Stimulated activated naive CD8-positive, alpha-beta T cell treated with anti-CD3 and anti-CD28 coated beads, Interleukin-15, Interleukin-2, amounts not matched to agents 100 ng/mL and 50 ng/mL, for 24 hours (primary cell): ENCODE results near the gene PRKAR1A.
"Not testable (repeated sequence)": the region's sequence is repeated elsewhere in the genome, so short reads cannot be mapped to it uniquely, and the experiment has no call there.

Source experiments
- H3K27ac Mint-ChIP-seq: one replicate; pipeline ENCODE4 v1.8.0; 2021; ENCODE audit warnings: mild to moderate bottlenecking, mixed read lengths
- H3K27me3 Mint-ChIP-seq: one replicate; pipeline ENCODE4 v1.8.0; 2021; ENCODE audit warnings: mixed read lengths
- H3K36me3 Mint-ChIP-seq: one replicate; pipeline ENCODE4 v1.8.0; 2021; ENCODE audit warnings: low read depth, mixed read lengths
- H3K4me1 Mint-ChIP-seq: one replicate; pipeline ENCODE4 v1.8.0; 2021; ENCODE audit warnings: low read depth, mixed read lengths
- H3K4me3 Mint-ChIP-seq: one replicate; pipeline ENCODE4 v1.8.0; 2021; ENCODE audit warnings: mild to moderate bottlenecking, mixed read lengths
- H3K9me3 Mint-ChIP-seq: one replicate; pipeline ENCODE4 v1.8.0; 2021; ENCODE audit warnings: mixed read lengths

PRKAR1A gene

GRCh38 chr17:68499587-68499986 is 12.6 kb upstream of the PRKAR1A start:
- H3K27me3 Mint-ChIP-seq, result no peaks in the 10 kb centered on the region
- peaks cover 22% of the 10 kb centered on the region for H3K4me1 Mint-ChIP-seq
- H3K9me3 Mint-ChIP-seq, result no peaks in the 10 kb centered on the region
- H3K27ac Mint-ChIP-seq, result no peak overlapping the region
- H3K36me3 Mint-ChIP-seq, result no peaks in the 10 kb centered on the region
- H3K4me3 Mint-ChIP-seq, result no peak overlapping the region

GRCh38 chr17:68501074-68501473 is 11.2 kb upstream of the PRKAR1A start:
- no peaks in the 10 kb centered on the region for H3K36me3 Mint-ChIP-seq
- no peak overlapping the region for H3K4me3 Mint-ChIP-seq
- H3K9me3 Mint-ChIP-seq, result no peaks in the 10 kb centered on the region
- H3K4me1 Mint-ChIP-seq, result peaks cover 22% of the 10 kb centered on the region
- H3K27me3 Mint-ChIP-seq, result no peaks in the 10 kb centered on the region
- peak overlapping the region; percentile 36 for H3K27ac Mint-ChIP-seq

DNA sequence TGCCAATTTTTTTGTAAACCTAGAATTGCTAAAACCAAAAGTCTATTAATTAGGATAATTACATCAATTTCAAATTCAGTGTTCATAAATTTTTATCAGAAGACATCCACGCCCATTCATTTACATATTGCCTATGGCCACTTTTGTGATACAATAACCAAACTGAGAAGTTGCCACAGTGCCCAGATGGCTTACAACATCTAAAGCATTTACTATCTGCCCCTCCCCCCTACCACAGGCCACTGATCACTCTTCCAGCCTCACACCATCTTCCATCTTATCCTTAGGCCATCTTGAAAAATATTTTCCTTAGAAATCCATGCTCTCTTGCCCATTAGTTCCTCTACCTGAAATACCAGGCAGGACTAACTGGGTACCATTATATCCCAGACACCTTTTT is 6.3 kb upstream of the PRKAR1A start:
- no peak overlapping the region for H3K27ac Mint-ChIP-seq
- no peaks in the 10 kb centered on the region for H3K36me3 Mint-ChIP-seq
- H3K4me1 Mint-ChIP-seq, result peaks cover 28% of the 10 kb centered on the region
- H3K4me3 Mint-ChIP-seq, result no peak overlapping the region
- no peaks in the 10 kb centered on the region for H3K9me3 Mint-ChIP-seq
- H3K27me3 Mint-ChIP-seq, result no peaks in the 10 kb centered on the region

DNA sequence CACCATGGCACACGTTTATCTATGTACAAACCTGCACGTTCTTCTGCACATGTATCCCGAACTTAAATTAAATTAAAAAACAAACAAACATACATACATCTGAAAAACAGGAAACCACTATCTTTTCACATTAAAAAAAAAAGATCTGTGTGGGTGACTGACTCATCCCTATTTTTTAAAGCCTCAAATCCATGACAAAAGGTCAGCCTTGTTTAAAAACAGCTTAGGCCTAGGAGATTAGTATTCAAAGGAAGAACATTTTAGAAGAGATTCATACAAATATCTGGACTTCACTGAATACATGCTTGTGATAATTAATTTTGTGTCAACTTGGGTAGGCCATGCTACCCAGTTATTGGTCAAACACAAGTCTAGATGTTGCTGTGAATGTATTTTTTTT is 4.7 kb upstream of the PRKAR1A start:
- H3K27me3 Mint-ChIP-seq, result no peaks in the 10 kb centered on the region
- H3K9me3 Mint-ChIP-seq, result no peaks in the 10 kb centered on the region
- H3K36me3 Mint-ChIP-seq, result no peaks in the 10 kb centered on the region
- H3K4me3 Mint-ChIP-seq, result no peak overlapping the region
- H3K4me1 Mint-ChIP-seq, result peaks cover 33% of the 10 kb centered on the region
- H3K27ac Mint-ChIP-seq, result no peak overlapping the region

DNA sequence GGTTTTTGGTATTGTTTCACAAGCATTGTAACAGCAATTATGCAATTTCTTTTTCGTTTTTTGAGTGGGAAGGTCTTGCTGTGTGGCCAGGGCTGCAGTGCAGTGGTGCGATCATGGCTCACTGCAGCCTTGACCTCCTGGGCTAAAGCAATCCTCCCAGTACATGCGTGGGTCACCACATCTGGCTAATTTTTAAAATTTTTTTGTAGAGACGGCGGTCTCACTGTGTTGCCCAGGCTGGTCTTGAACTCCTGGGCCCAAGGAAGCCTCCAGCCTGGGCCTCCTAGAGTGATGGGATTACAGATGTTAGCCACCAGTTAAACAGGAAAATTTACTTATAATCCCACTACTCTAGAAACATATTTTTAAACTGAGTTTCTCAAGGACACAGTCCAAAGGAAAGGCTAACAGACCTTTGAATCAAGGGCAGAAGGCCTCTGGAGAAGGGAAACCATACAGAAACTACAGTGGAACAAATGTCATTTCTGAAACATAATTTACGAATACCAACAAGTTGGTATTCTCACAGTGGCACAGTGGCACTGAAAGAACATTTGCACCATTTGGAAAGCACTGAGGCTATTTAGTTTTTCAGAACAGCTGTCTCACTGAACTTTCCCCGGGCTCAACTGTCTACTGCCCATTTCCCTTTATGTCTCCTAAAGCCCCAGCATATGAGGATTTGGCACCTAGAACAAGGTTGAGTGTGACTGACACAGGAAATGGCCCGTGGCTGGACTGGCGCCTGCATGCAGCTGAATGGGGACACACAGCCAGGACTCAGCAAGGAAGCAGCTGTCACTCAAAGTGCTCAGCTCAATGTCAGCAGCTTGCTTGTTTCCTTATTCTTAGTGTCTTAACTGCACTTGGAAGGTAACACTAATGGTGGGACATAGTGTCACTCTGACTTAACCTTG is 2.8 kb upstream of the PRKAR1A start:
- Mint-ChIP-seq H3K4me3 (no peak overlapping the region), H3K27ac (no peak overlapping the region), H3K36me3 (peaks cover 16% of the 10 kb centered on the region), H3K27me3 (no peaks in the 10 kb centered on the region), H3K9me3 (no peaks in the 10 kb centered on the region), H3K4me1 (peaks cover 46% of the 10 kb centered on the region)

GRCh38 chr17:68511254-68511670 is 968 bp upstream of the PRKAR1A start:
- Mint-ChIP-seq H3K36me3 (peaks cover 33% of the 10 kb centered on the region), H3K4me1 (peaks cover 64% of the 10 kb centered on the region), H3K27ac (peak overlapping the region; percentile 61), H3K27me3 (no peaks in the 10 kb centered on the region), H3K9me3 (no peaks in the 10 kb centered on the region), H3K4me3 (peak overlapping the region; percentile 73)

DNA sequence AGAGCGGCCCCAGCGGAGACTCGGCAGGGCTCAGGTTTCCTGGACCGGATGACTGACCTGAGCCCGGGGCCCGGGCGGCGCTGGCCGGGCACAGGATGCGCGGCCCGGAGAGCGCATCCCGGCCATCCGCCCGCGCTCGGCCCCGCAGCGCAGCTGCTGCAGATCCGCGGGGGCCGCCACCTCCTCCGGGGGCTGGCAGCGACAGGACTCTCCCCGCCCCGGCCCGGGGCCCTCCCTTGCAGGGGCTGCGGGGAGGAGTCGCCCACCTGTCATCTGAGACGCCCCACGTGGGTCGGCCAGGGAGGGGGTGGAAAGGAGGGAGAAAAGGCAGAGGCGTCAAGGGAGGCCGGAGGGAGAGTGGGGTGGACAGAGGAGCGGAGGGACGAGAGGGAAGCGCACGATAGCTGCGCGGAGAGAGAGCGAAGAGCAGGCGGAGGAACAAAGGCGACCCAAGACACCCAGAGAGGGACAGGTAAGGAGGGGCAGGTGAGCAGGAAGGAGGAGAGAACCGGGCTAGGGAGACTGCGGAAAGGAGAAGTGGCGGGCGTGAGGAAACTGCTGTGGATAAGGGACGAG is 471 bp upstream of the PRKAR1A start:
- Mint-ChIP-seq H3K36me3 (peaks cover 37% of the 10 kb centered on the region), H3K27ac (peak overlapping the region; percentile 97), H3K4me1 (peaks cover 66% of the 10 kb centered on the region), H3K4me3 (peak overlapping the region; percentile 93), H3K9me3 (no peaks in the 10 kb centered on the region), H3K27me3 (no peaks in the 10 kb centered on the region)

DNA sequence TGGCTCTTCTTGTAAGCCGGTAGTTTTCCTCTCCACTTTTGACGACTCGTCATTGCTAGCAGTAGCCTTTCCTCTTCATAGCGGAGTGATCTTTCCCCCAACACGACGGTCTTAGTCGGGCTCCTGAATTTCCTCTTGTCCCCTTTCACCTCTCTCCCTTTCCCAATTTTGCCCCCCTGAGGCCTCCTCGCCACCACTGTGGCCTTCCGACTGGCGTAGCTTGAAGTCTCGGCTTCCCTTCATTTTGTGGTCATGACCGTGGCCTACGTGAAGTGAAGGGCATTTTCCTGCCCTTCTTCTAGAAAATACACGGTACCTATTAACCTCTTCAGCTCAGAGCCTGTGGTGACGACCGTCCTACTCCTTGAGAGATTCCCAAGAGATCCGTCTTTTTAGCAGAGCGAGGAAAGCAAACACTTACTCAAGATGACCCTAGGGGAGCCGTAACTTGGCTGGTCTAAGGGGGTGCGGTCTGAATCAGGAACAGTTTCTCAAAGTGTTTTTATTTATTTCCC is 787 bp downstream of the PRKAR1A start:
- peaks cover 49% of the 10 kb centered on the region for H3K36me3 Mint-ChIP-seq
- H3K4me1 Mint-ChIP-seq, result peaks cover 59% of the 10 kb centered on the region
- H3K9me3 Mint-ChIP-seq, result no peaks in the 10 kb centered on the region
- no peaks in the 10 kb centered on the region for H3K27me3 Mint-ChIP-seq
- peak overlapping the region; percentile 99 for H3K27ac Mint-ChIP-seq
- peak overlapping the region; percentile 97 for H3K4me3 Mint-ChIP-seq

- Mint-ChIP-seq H3K36me3 (peaks cover 56% of the 10 kb centered on the region), H3K27ac (peak overlapping the region; percentile 99), H3K9me3 (peaks cover 1% of the 10 kb centered on the region), H3K4me3 (peak overlapping the region; percentile 97), H3K4me1 (peaks cover 59% of the 10 kb centered on the region), H3K27me3 (no peaks in the 10 kb centered on the region)
These were observed 1.7 kb downstream of the PRKAR1A start for GRCh38 chr17:68513932-68514331.

DNA sequence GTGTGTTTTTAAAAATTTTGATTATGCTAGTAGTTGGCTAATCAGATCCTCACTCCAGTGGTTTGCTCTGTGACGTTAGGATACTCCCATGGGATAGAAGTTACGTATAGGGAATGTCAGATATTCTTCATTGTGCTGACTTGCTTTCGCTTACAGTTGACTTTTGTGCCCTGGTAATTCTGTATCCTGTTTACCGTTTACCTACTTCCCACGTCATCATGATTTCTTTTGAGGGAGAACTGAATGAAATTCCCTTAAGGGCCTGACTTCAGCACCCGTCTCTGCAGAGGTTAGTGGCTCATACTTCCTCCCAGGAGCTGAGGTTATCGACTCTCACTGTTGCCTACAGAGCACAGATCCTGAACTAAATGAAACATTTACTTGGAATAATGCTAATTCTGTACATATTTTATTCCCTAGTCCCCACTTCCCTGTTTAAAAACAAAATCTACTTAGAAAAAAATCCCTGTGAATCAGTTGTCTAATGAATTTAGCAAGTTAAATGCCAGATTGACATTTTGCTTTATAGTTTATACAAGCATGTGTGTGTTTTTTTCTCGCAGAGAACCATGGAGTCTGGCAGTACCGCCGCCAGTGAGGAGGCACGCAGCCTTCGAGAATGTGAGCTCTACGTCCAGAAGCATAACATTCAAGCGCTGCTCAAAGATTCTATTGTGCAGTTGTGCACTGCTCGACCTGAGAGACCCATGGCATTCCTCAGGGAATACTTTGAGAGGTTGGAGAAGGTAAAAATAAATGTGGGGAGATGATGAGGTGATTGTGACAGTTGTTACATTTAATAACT is 2.8 kb downstream of the PRKAR1A start:
- Mint-ChIP-seq H3K27me3 (no peaks in the 10 kb centered on the region), H3K4me1 (peaks cover 62% of the 10 kb centered on the region), H3K27ac (no peak overlapping the region), H3K9me3 (peaks cover 4% of the 10 kb centered on the region), H3K4me3 (peak overlapping the region; percentile 97), H3K36me3 (peaks cover 66% of the 10 kb centered on the region)

- Mint-ChIP-seq H3K27me3 (no peaks in the 10 kb centered on the region), H3K4me3 (no peak overlapping the region), H3K27ac (no peak overlapping the region), H3K9me3 (peaks cover 4% of the 10 kb centered on the region), H3K36me3 (peaks cover 73% of the 10 kb centered on the region), H3K4me1 (peaks cover 49% of the 10 kb centered on the region)
These were observed 4.5 kb downstream of the PRKAR1A start for GRCh38 chr17:68516732-68517131.

- Mint-ChIP-seq H3K4me1 (peaks cover 49% of the 10 kb centered on the region), H3K36me3 (peaks cover 82% of the 10 kb centered on the region)
- not testable (repeated sequence) for H3K27me3 Mint-ChIP-seq, H3K4me3 Mint-ChIP-seq, H3K9me3 Mint-ChIP-seq, H3K27ac Mint-ChIP-seq
These were observed 5.4 kb downstream of the PRKAR1A start for GRCh38 chr17:68517605-68518004.

GRCh38 chr17:68518063-68518815 is 6.0 kb downstream of the PRKAR1A start:
- Mint-ChIP-seq H3K4me3 (no peak overlapping the region), H3K27ac (no peak overlapping the region), H3K27me3 (no peaks in the 10 kb centered on the region), H3K4me1 (peaks cover 49% of the 10 kb centered on the region), H3K9me3 (peaks cover 4% of the 10 kb centered on the region), H3K36me3 (peaks cover 82% of the 10 kb centered on the region)

DNA sequence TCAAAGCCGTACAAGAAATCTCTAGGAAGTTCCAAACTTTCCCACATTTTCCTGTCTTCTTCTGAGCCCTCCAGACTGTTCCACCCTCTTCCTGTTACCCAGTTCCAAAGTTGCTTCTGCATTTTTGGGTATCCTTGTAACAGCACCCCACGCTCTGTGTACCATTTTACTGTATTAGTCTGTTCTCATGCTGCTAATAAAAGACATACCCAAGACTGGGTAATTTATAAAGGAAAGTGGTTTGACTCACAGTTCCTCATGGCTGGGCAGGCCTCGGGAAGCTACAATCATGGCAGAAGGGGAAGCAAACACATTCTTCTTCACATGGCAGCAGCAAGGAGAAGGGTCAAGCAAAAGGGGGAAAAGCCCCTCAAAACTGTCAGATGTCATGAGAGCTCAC is 6.8 kb downstream of the PRKAR1A start:
- H3K27me3 Mint-ChIP-seq, H3K27ac Mint-ChIP-seq, H3K9me3 Mint-ChIP-seq, H3K4me3 Mint-ChIP-seq: not testable (repeated sequence)
- peaks cover 81% of the 10 kb centered on the region for H3K36me3 Mint-ChIP-seq
- peaks cover 46% of the 10 kb centered on the region for H3K4me1 Mint-ChIP-seq
